ENCODE measurements around the gene ABCB11.

ABCB11 gene

GRCh38 chr2:168913495-168913894 lies 117.6 kb downstream of the ABCB11 start:
- no peak for TF ChIP-seq REST (IDR thresholded peaks at IDR 0.05; ENCODE audit: insufficient read depth in 1 of 2, low read depth in 2 of 2, low read length in 2 of 2)
- no peak for TF ChIP-seq TAF1 (IDR thresholded peaks at IDR 0.05; ENCODE audit: borderline replicate concordance, insufficient read depth, low read length)
- no peak for TF ChIP-seq POLR2AphosphoS5 (IDR thresholded peaks at IDR 0.05; ENCODE audit: low read depth, low read length)
- TF ChIP-seq SIN3A (IDR thresholded peaks at IDR 0.05; ENCODE audit: borderline replicate concordance, insufficient read depth, low read length): no peak
- no peak for TF ChIP-seq FOXP2 (optimal IDR thresholded peaks at IDR 0.05; ENCODE audit: borderline replicate concordance, extremely low read depth, extremely low read length, insufficient read depth)

DNA sequence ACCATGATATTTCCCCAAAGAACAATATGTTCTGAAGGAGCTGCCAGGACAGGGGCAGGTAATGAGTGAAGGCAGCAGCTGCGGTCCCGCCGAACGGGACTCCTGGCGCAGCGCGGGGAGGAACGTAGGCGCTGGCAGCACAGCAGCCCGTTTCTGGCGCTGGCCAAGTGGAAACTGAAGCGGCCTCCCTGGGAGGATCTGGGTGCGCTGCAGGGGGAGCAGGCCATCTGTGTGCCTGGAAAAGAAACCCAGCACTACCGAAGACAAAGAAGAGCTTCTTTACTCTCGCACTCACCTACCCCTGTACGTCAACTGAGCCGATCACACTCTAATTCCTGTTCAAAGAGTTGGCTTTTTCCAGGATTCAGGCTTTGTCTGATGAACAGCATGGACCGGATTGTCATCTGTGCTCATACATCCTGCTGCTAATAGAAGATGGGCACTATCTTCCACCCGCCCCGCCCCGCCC lies 118.2 kb downstream of the ABCB11 start:
- TF ChIP-seq REST (IDR thresholded peaks at IDR 0.05; ENCODE audit: insufficient read depth in 1 of 2, low read depth in 2 of 2, low read length in 2 of 2) (no peak), TAF1 (IDR thresholded peaks at IDR 0.05; ENCODE audit: borderline replicate concordance, insufficient read depth, low read length) (no peak), POLR2AphosphoS5 (IDR thresholded peaks at IDR 0.05; ENCODE audit: low read depth, low read length) (no peak), SIN3A (IDR thresholded peaks at IDR 0.05; ENCODE audit: borderline replicate concordance, insufficient read depth, low read length) (no peak), FOXP2 (optimal IDR thresholded peaks at IDR 0.05; ENCODE audit: borderline replicate concordance, extremely low read depth, extremely low read length, insufficient read depth) (no peak)

DNA sequence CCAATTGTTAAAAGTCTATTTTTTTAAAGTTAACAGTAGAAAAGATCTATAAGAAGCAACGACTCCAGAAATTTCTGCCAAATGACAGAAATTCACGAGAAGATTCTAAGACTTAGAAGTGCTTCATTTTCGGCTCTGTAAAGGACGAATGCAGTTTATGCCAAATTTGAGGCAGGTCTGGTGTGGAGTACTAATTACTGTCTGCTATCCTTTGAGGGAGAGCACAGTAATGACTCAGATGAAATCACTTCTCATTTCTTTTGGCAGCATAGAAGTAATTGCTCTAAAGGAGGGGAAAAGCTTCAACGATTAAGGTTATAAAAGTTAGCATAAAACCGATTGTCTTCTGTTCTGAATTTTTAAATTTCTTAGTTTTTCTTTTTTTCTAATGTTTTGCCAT lies 118.7 kb downstream of the ABCB11 start:
- TF ChIP-seq TAF1 (IDR thresholded peaks at IDR 0.05; ENCODE audit: borderline replicate concordance, insufficient read depth, low read length) (no peak), SIN3A (IDR thresholded peaks at IDR 0.05; ENCODE audit: borderline replicate concordance, insufficient read depth, low read length) (no peak), POLR2AphosphoS5 (IDR thresholded peaks at IDR 0.05; ENCODE audit: low read depth, low read length) (no peak), FOXP2 (optimal IDR thresholded peaks at IDR 0.05; ENCODE audit: borderline replicate concordance, extremely low read depth, extremely low read length, insufficient read depth) (no peak), REST (IDR thresholded peaks at IDR 0.05; ENCODE audit: insufficient read depth in 1 of 2, low read depth in 2 of 2, low read length in 2 of 2) (no peak)

DNA sequence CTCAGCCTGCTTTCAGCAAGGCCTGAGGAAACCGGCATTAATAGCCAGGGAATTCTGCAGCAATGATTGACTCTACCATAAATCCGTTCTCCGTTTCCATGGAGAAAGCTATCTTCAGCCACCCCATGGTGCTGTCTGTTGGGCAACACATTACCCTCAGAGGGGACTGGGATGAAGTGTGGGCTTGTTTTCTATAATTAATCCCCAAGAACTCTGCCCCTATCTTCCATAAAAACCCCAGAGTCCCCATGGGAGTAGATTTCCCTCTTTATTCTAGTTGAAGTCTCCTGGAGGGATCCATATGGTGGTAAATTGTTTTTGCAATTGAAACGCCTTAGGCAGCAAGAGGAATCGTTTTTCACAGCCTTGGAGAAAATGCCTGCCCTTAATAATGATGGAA lies 120.8 kb downstream of the ABCB11 start:
- TF ChIP-seq TAF1 (IDR thresholded peaks at IDR 0.05; ENCODE audit: borderline replicate concordance, insufficient read depth, low read length) (no peak), POLR2AphosphoS5 (IDR thresholded peaks at IDR 0.05; ENCODE audit: low read depth, low read length) (no peak), FOXP2 (optimal IDR thresholded peaks at IDR 0.05; ENCODE audit: borderline replicate concordance, extremely low read depth, extremely low read length, insufficient read depth) (no peak), REST (IDR thresholded peaks at IDR 0.05; ENCODE audit: insufficient read depth in 1 of 2, low read depth in 2 of 2, low read length in 2 of 2) (no peak), SIN3A (IDR thresholded peaks at IDR 0.05; ENCODE audit: borderline replicate concordance, insufficient read depth, low read length) (no peak)
